T47D (cell line): ENCODE data around the gene NEK10.

Experiments
- DNase-seq, 2 experiments: peaks; one replicate each; pipeline versions ENCODE4 v3.0.0 to v3.0.0-alpha.2; 2011 to 2012; ENCODE audit warnings: low read depth in 1 of 2, low spot score in 1 of 2
- JUND ChIP-seq: IDR thresholded peaks from 2 replicates; pipeline ENCODE4 v1.6.1; 2012; ENCODE audit warnings: low read depth
- in situ Hi-C: cut with HindIII; loops from 2 replicates; pipeline ENCODE4 v1.10.0; 2016; ENCODE audit warnings: low sequenced_read_pairs, low pct_unique_long_range_greater_than_20kb

Gene NEK10

DNA sequence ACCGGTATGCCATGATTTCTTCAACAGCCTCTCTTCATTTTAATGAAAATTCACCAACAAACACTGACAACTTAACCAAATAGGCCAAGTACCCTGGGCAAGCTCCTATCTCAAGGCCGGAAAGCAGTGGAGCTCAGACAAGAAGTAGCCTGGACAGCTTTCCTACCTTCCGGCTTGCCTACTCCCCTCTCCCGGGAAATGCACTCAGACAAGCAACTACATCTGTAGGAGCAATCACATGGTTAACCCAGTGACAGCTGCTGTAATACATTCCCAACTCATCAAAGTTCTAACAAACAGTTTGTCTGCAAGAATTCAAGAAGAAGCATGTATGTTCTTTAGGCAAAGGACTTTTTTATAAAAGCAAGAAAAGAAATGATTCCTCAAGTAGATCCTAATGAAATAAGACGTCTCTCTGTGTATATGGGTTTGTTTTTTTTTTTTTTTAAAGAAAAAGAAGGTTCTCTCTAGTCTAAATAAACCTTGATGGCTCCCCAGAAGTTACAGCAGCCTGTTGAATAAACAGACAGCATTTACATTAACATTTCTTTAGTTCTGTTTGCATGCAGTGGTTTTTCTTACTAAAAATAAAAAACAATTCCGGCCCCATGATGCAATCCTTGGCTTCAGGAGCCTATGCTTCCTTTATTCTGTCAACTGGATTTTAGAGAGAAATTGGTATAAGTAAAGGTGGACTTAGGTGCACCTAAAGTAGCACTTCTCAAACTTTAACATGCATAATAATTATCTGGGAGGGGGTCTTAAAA lies 278.7 kb downstream of the NEK10 start:
- in situ Hi-C loops = no loop called here
- TF ChIP-seq JUND = no peak
- no peak for DNase-seq

DNA sequence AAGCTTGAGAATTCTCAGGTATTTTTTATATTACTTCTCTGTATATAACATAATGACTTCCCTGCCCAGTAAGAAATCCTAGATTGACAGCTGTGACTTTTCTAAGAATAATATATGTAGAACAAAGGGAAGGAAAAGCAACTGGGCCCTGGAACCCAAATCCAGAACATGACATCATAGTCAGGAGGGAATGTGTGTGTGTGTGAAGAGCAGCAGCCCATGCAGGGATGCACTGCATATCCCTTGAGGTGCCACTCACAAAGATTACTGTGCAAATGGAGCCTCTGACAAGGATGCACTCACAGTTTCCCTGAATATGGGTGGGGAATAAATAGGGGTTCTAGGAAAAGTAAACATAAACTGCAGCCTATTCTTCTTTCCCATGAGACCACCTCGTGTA lies 279.5 kb downstream of the NEK10 start:
- DNase-seq = no peak
- in situ Hi-C loops = no loop called here
- TF ChIP-seq JUND = no peak

DNA sequence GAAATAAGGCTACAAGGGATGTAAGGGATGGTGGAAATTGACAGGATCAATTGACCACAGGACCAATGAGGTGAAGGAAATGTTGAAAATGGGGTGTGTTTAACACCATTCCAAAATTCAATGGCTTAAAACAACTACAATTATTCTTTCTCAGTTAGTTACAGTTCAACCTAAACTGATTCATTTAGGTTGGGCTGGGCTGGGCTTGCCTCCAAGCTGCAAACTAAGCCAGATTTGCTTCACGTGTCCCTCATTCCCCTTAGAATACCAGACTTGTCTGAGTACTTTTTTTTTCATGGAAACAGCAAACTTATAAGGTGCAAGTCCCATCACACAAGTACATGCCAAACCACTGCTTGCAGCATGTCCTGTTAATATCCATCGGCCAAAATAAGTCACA lies 280.1 kb downstream of the NEK10 start:
- in situ Hi-C loops = no loop called here
- no peak for DNase-seq

DNA sequence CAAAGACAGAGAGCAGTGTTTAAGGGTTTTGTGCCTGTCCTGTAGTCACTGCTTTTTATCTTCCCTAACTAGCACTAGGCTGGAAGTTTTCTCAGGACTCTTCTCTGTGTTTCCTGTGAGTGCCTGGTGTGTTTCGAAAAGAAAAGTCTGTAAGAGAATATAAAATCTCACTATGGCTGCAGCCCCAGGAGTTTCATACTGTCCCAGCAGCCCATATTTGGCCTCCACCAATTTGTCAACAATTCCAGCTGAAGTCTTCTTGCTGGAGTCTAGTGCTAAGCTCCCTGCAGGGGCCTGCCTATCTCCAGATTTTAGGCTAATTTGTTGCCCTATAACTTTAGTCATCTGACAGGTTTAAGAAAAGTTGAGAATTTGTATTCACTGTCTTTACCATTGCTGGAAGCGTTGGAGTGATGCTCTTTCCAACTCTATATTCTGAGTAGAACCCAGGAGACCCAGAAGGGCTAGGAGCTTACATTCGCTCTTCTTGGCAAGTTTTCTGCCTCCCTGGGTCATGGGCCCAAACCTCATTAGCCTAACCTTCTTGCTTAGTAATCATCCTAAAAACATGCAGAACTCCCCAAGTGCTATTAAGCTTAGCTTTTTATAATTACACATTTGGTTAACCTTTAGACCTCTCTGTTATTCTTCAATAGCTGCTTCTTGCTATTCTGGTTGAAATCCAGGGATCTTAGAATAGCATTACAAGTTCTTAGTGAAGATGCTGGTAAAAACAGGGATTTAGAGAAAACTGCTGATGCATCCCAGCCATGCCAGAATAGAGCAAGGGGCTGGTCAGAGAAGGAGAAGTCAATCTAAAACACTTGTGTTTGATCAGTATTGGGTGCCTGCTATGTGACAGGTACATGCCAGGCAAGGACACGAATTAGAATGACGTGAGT lies 283.1 kb downstream of the NEK10 start:
- in situ Hi-C loops = no loop called here
- TF ChIP-seq JUND = no peak
- DNase-seq = no peak

More for the DNA sequence above, 280.1 kb downstream of the NEK10 start:
- no peak for TF ChIP-seq JUND

DNA sequence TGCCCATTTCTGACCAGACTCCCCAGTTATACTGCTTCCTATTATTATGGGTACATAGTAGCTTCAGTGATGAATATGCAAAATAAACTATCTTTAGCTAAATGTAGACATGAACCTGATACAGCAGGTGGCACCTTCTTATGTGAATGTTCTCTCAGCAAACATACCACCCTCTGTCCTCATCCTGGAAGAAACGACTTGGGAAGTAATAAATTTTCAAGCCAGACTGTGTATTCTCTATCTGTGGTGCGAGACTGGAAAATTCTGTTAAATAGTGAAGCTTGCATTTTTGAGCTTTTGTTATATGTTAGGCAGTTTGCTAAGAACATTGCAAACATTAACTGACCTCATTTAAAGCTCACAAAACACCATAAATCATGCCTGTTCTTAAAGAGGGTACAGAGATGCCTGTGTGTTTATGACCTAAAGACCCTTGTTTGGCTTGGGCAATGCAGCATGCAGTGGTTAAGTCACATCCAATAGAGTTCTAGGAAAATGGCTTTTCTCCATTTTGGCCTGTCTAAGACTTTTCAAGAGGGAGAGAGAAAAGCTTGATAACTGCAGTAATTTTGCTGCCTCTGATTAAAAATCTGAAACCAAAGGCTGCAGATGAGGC lies 287.1 kb downstream of the NEK10 start:
- DNase-seq = no peak
- in situ Hi-C loops = no loop called here

DNA sequence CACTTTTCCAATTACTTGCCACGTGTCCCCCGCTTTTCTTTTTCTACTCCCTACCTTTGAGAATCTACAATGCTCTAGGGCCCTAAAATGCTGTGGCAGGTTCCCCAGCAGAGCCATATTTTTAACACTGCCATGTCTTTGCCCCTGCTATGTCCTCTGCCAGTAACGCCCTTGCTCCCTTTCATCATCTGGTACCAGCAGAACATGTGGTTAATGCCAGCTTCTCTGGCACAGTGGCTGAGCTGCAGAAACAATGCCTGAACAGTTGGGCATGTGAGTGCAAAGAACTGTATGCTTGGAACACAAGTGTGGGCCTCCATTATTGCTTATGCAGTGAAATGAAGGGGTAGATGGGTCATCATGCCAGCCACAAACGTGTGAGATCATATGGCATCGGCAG lies 287.6 kb downstream of the NEK10 start:
- in situ Hi-C loops = no loop called here
- no peak for TF ChIP-seq JUND
- DNase-seq = no peak

More for the DNA sequence above, 287.1 kb downstream of the NEK10 start:
- TF ChIP-seq JUND = no peak

DNA sequence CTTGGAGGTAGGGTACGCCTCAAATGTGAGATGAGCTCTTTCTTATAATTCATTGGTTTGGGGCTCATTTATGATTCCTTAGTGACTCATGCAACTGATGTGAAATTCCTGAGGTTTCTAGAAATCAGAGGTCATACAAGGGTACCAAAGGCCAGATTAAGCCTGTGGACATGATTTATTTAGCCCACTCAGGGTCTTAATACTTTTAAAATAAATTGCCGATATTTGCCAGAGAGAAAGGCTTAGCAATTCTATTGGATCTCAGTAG lies 289.0 kb downstream of the NEK10 start:
- in situ Hi-C loops = no loop called here
- TF ChIP-seq JUND = no peak
- DNase-seq = no peak

DNA sequence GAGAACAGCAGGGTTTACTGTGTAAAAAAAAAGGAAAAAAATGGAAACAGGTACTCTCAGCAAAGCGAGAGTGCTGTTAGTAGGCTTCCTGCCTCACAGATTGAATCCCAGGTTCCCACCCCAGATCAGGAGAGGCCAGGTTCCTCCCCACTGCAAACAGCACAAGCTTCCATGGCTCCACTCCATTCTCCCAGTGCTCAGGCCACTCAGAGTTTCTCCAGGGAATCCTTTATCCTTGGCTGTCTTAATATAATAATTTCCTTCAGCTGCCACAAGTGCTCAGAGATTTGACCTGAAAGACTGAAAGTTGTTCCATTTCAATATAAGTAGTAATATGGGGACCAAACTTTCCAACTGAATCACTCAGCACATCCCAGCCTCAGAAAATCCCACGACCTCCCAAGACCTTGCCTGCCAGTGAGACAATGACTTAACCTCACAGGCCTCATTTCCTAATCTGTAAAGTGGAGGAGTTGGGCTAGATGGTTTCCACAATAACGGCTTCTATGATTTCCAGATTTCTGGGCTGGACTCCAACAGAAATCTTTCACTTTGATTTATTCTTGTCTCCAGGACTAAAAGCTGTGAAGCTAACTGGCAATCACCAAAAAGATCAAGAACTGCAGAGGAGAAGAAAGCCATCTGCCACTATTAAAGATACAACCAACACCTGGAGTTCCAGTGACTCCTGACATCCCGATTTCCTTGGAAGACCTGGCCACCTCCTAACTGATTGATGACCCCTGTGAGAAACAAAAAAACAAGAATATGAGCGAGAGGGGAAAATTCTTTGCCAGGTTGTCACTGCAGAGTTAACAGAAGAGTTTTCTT lies 289.5 kb downstream of the NEK10 start:
- in situ Hi-C loops = no loop called here
- DNase-seq = no peak
- no peak for TF ChIP-seq JUND

DNA sequence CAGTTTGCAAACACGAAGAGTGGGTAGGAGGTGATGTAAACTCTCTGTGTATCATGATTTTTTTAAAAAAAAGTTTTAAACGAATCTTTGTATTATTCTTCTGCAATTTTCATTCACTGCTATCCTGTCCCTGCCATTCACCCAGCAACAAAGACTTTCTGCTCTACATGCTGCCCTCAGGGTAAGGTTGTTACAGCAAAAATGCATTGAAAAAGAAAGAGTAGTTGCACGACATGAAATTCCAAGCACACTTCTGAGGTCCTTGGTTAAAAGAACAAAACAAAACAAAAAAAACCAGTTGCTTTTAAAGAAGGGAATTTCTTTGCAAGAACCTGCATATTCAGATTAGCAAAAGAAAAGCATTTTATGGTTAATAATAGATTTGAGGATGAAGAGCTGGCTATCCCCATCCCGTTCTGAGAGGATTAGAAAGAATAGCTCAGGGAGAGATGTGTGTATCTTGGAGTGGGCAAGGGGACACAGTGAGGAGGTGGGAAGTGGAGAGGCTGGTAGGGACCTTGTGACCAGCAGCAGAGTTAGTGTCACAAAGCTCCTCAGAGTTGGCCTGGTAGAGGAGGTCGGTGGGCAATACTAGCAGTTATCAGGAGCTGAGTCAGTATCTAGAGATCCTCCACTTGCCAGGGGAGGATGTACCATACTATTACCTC lies 290.8 kb downstream of the NEK10 start:
- in situ Hi-C loops = no loop called here
- DNase-seq = no peak
- no peak for TF ChIP-seq JUND

DNA sequence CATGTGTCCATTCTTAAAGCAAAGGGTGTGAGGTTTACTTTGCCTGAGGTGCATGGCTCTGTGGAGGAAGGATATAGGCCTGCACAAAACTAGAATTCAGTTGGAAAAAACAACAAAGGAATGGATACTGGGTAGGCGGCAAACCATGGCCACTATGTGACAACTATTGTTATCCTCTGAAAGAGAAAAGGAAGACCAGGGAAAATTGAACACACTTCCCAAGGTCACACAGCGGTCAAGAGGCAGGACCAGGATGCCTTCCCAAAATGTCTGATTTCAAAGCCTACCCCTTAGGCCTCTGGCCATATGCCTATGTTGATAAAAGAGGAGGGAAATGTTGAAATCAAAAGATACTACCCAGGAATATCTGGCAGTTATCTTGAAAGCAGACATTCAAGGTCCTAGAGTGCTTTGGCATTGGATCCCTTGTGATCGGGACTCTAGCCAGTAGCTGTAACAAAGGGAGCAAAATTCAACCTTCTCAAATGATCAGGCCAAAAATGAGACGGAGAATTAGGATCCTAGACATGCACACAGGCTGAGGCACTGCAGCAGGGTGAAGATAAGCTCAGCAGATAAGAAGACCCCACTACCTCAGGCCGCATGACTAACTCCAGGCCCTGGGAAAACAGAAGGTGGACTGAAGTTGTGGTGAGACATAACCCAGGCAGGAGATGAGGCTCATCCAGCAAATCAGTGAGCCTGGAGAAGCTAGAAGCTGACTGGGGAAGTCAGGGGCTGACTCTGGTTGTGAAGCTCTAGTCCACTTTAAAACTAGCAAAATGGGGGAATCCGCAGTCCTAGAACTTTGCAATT lies 292.2 kb downstream of the NEK10 start:
- no peak for TF ChIP-seq JUND
- DNase-seq = no peak
- in situ Hi-C loops = no loop called here

DNA sequence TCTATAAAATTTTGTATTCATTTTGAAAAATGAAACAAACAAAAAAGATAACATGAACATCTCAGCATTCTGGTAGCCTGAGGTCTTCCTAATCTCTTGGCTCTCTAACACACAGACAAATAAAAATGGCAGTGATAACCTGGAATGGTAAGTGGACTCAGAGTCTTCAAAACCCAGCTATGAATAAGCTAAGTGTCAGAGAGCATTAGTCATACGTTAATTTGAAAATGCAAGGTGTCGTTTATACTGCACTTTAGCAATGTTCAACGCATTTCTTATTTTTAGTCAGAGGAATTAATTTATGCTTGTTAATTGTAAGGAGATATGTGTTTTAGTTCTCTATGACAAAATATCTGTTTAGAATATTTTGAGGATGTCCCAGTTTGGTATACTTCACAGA lies 294.3 kb downstream of the NEK10 start:
- DNase-seq = no peak
- TF ChIP-seq JUND = no peak
- in situ Hi-C loops = no loop called here
